Stimulated activated CD4-positive, alpha-beta T cell treated with anti-CD3 and anti-CD28 coated beads, Interleukin-1b, Interleukin-23, amount 100 ng/mL, for 48 hours (primary cell): Measurements from ENCODE around the gene ZNF45.
"Not testable (repeated sequence)": the region's sequence is repeated elsewhere in the genome, so short reads cannot be mapped to it uniquely, and the experiment has no call there.

Experiments used
- DNase-seq: peaks from one replicate; pipeline ENCODE4 v3.0.0-alpha.2; 2020

The ZNF45 gene

DNA sequence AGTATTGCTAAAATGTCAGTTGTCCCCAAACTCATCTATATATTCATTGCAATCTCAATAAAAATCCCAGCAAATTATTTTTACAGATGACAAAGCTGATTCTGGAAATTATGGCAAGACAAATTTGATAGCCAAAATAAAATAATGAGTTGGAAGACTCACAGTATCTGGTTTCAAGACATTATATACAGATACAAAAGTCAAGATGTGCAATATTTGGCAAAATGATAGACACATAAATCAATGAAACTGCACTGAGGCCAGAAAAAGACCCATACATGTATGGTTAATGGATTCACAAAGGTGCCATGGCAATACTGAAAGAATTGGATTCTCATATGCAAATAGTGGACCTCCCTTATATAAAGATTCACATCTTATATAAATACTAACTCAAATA lies 24.2 kb downstream of the ZNF45 start:
- no peak for DNase-seq

DNA sequence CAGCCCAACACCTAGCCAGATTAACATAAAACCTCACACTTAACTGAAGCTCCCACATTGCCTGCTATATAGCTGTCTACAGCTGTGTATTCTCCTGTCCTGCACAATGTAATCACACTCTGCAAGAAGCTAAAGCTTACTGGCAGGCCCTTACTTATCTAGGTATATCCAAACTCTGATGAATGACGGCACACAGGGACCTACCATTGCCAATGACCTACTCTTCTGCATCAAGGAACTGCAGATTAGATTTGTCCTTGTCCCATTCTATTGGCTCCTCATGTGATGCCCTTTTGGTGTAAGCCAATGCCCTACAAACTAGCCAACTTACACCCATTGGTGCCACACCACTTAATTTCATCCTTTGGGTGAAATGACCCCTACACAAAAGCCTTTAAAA lies 26.4 kb downstream of the ZNF45 start:
- DNase-seq = no peak

DNA sequence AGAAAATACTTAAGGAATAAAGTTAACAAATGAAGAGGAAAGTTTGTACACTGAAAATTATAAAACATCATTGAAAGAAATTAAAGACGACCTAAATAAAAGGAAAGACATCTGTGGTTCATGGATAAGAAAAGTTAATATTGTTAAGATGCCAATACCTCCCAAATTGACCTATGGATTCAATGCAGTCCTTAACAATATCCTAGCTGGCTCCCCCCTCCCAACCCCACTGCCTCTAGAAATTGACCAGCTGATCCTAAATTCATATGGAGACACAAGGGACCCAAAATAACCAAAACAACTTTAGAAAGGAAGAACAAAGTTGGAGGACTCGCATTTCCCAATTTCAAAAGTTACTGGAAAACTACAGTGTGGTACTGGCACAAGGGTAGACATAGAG lies 28.3 kb downstream of the ZNF45 start:
- DNase-seq = no peak

DNA sequence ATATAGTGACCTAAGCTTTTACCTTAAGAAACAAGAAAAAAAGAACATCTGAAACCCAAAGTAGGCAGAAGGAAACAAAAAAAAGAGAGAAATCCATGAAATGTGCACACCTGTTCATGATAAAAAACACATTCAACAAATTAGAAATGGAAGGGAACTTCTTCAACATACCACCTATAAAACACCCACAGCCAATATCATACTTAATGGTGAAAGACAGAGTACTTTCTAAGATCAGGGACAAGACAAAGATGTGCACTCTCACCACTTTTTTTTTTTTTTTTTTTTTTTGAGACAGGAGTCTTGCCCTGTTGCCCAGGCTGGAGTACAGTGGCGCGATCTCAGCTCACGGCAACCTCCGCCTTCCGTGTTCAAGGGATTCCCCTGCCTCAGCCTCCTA lies 29.2 kb downstream of the ZNF45 start:
- DNase-seq = no peak

GRCh38 chr19:43902399-43902798 lies 32.7 kb downstream of the ZNF45 start:
- no peak for DNase-seq

DNA sequence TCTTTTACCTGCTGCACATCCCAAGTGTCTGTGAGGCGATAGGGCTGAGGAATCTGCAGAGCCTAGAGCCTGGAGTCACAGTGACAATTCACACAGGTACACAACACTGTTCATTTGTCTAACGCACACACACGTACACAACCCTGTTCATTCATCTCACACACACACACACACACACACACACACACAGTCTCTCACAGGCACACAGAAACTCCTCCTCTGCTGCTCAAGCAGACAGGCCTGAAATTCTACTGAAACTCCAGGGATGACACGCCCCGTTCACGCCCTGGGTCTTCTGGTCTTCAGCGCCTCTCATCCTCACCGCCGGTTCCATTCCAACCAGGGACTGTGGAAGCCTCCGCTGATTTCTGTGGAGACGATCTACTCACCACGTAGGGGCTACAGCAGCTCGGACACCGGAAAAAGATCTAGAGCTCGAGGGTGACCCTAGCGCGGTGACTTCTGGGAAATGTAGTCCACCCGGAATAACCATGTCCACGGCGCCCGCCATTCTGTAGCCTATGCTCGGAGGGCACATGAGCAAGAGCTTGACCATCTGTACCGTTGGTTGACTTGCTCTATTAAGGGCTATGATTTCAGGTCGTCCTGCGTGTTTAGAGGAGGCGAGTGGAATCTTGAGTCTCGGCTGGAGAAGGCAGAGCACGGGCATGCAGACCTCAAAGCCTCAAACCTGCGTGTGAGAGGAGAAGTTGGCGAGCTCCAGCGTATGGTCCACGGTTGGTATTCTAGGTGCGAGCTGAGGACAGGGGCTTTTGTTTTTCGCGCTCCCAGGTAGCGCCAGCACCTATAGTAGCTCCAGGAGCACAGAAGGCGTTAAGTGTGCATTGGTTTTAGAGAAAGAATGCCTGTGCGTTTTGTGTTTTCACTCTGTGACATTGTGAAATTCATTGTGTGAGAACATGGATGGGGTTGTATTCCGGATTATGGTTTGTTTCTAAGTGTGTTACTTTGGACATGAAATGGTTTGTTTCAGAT lies 33.4 kb downstream of the ZNF45 start:
- peak; percentile 65 for DNase-seq

DNA sequence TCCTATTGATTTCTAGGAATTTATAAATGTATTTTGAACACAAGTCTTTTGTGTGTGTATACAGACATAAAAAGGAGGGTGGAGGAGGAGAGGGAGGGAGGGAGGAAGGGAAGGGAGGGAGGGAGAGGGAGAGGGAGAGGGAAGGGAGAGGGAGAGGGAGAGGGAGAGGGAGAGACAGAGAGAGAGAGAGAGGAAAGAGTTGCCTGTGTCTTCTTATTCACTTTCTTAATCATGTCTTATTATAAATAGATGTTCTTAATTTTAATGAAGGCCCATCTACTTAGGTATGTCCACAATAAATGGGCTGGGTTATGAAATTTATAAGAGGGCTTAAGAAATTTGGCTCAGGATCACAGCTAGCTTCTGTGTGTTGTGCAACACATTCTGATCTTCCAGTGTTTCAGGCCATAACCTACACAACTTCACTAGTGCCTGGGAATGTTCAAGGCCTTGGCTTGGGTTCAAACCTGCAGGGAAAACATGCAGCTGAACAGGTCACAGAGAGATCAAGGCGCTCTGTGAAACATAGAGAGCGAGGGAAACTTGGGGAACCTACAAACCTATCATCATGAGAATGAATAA lies 39.3 kb downstream of the ZNF45 start:
- no peak for DNase-seq

DNA sequence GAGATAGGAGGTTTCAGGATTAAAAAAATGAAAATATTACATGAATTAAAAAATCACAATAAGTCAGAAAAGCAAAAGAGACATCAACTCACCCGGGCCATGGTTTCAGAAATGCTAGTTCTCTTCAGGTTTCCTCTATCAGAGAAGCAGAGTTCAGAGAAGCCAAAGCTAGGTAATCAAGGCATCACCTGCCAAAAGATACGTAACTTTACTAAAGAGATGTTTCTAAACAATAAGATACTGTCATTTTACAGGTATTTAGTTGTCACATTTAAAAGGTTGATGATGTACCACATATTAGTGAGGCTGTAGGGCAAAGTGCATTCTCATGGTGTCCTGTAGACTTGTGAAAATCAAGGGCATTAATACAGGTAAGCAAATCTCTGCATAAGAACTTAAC lies 51.2 kb downstream of the ZNF45 start, which contains the start of gene ZNF404:
TSS of gene ZNF404 (minus strand) at position 101 of the 400 bp plus-strand sequence.
- no peak for DNase-seq

GRCh38 chr19:43880483-43880882 lies 54.6 kb downstream of the ZNF45 start:
- DNase-seq = no peak

DNA sequence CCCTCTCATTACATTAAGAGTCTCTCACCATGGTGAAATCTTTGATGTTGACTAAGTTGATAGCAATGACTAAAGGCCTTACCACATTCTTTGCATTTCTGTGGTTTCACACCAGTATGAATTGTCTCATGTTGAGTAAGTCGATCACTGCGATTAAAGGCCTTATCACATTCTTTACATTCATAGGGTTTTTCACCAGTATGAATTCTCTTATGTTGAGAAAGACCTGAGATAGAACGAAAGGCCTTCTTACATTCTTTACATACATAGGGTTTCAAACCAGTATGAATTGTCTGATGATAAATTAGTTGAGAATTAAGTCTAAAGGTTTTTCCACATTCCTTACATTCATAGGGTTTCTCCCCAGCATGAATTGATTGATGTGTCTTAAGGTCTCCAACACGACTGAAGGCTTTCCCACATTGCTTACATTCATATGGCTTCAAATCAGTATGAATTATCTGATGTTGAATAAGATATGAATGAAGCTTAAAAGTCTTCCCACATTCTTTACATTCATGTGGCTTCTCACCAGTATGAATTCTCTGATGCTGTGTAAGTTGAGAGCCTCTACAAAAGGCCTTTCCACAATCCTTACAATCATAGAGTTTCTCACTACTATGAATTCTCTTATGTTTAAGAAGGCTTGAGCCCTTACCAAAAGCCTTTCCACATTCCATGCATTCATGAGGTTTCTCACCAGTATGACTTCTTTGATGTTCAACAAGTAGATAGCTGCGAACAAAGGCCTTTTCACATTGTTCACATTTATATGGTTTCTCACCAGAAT lies 62.3 kb downstream of the ZNF45 start:
- no peak for DNase-seq

DNA sequence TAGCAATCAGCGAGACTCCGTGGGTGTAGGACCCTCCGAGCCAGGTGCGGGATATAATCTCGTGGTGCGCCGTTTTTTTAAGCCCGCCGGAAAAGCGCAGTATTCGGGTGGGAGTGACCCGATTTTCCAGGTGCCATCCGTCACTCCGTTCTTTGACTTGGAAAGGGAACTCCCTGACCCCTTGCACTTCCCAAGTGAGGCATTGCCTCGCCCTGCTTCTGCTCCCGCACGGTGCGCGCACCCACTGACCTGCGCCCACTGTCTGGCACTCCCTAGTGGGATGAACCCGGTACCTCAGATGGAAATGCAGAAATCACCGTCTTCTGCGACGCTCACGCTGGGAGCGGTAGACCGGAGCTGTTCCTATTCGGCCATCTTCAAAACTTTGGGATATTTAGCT lies 68.2 kb downstream of the ZNF45 start:
- DNase-seq = not testable (repeated sequence)
